Activated B cell treated with CpG ODN at 0.5 μM for 24 hours (primary cell): ENCODE results near the gene FGFR3. TPM values are rescaled to one million over a fixed set of nuclear protein-coding genes. Genes with fewer than 3 reads are reported as not detected.

Experiments used
- ATAC-seq: fragments of 200-7000 bp; cut with Tn5 transposase; one replicate; pipeline ENCODE4 v1.10.0; 2021; ENCODE audit warnings: low read depth, mild to moderate bottlenecking, moderate library complexity
- CTCF ChIA-PET: fragments of 350-600 bp; sonication (Branson Sonifier 250); formaldehyde crosslinking; loops from one replicate; lab custom pipeline; 2021; ENCODE audit warnings: antibody characterized with exemption; lab: Charles Lee
- POLR2A ChIA-PET: fragments of 350-600 bp; sonication (Branson Sonifier 250); formaldehyde crosslinking; loops from one replicate; lab custom pipeline; 2021; ENCODE audit warnings: antibody characterized with exemption; lab: Charles Lee
- DNase-seq: peaks from one replicate; pipeline ENCODE4 v3.0.0; 2022
- H3K27ac Mint-ChIP-seq: one replicate; pipeline ENCODE4 v1.8.0; 2020; ENCODE audit warnings: mixed read lengths
- H3K27me3 Mint-ChIP-seq: one replicate; pipeline ENCODE4 v1.8.0; 2021; ENCODE audit warnings: mixed read lengths
- H3K36me3 Mint-ChIP-seq: one replicate; pipeline ENCODE4 v1.8.0; 2021; ENCODE audit warnings: low read depth, mixed read lengths
- H3K4me1 Mint-ChIP-seq: one replicate; pipeline ENCODE4 v1.8.0; 2021; ENCODE audit warnings: mixed read lengths
- H3K4me3 Mint-ChIP-seq: one replicate; pipeline ENCODE4 v1.8.0; 2020; ENCODE audit warnings: mild to moderate bottlenecking, mixed read lengths
- H3K9me3 Mint-ChIP-seq: one replicate; pipeline ENCODE4 v1.8.0; 2020; ENCODE audit warnings: mixed read lengths
- CTCF ChIP-seq: fragments of 200-600 bp; IDR thresholded peaks from one replicate; pipeline ENCODE4 v1.8.0; 2022; ENCODE audit warnings: antibody characterized with exemption, mild to moderate bottlenecking
- intact Hi-C: fragments of 100-400 bp; cut with micrococcal nuclease; formaldehyde crosslinking; loops from one replicate; pipeline ENCODE4 v1.15.1; 2024
- total RNA-seq: library from RNA; stranded (reverse); gene quantifications from 2 replicates; pipeline ENCODE4 v1.2.3, GENCODE V29; 2022

Gene FGFR3
- total RNA-seq, 1 donor from 2014 or later = 0.40 TPM

GRCh38 chr4:1749370-1749769, 43.7 kb upstream of the FGFR3 start:
- no peak for DNase-seq
- H3K4me3 Mint-ChIP-seq = no peak overlapping the region
- CTCF ChIA-PET = no interaction called here

GRCh38 chr4:1749826-1750225, 43.3 kb upstream of the FGFR3 start:
- no peaks in the 10 kb centered on the region for H3K9me3 Mint-ChIP-seq
- no peaks in the 10 kb centered on the region for H3K27me3 Mint-ChIP-seq
- H3K4me3 Mint-ChIP-seq = no peak overlapping the region
- intact Hi-C loops = no loop called here
- ChIA-PET CTCF (no interaction called here), POLR2A (no interaction called here)
- no peak overlapping the region for H3K27ac Mint-ChIP-seq
- no peak for TF ChIP-seq CTCF
- H3K36me3 Mint-ChIP-seq = peaks cover 2% of the 10 kb centered on the region
- ATAC-seq = no peak
- no peak for DNase-seq
- H3K4me1 Mint-ChIP-seq = peaks cover 4% of the 10 kb centered on the region

More at GRCh38 chr4:1749370-1749769, 43.7 kb upstream of the FGFR3 start:
- Mint-ChIP-seq H3K9me3 (no peaks in the 10 kb centered on the region), H3K27ac (no peak overlapping the region), H3K4me1 (peaks cover 4% of the 10 kb centered on the region), H3K36me3 (peaks cover 5% of the 10 kb centered on the region), H3K27me3 (no peaks in the 10 kb centered on the region)
- TF ChIP-seq CTCF = no peak
- no peak for ATAC-seq
- POLR2A ChIA-PET = no interaction called here
- intact Hi-C loops = no loop called here

- H3K27me3 Mint-ChIP-seq = no peaks in the 10 kb centered on the region
- no peaks in the 10 kb centered on the region for H3K9me3 Mint-ChIP-seq
- DNase-seq = no peak
- no peak for ATAC-seq
- H3K4me1 Mint-ChIP-seq = peaks cover 4% of the 10 kb centered on the region
- CTCF ChIA-PET = no interaction called here
- intact Hi-C loops = no loop called here
- H3K36me3 Mint-ChIP-seq = no peaks in the 10 kb centered on the region
- POLR2A ChIA-PET = no interaction called here
- no peak for TF ChIP-seq CTCF
- no peak overlapping the region for H3K27ac Mint-ChIP-seq
- no peak overlapping the region for H3K4me3 Mint-ChIP-seq
Observed at GRCh38 chr4:1750381-1751154, 42.5 kb upstream of the FGFR3 start.

GRCh38 chr4:1751155-1751918, 41.8 kb upstream of the FGFR3 start:
- Mint-ChIP-seq H3K27me3 (no peaks in the 10 kb centered on the region), H3K27ac (no peak overlapping the region), H3K36me3 (no peaks in the 10 kb centered on the region), H3K4me3 (no peak overlapping the region), H3K4me1 (peaks cover 4% of the 10 kb centered on the region), H3K9me3 (no peaks in the 10 kb centered on the region)
- TF ChIP-seq CTCF = no peak
- no peak for DNase-seq
- ATAC-seq = no peak
- intact Hi-C loops = no loop called here
- ChIA-PET CTCF (interaction anchor here (1.1 kb wide), 1 partner anchor 61 kb away, joined by 5 read pairs; no protein-coding TSS in a partner anchor), POLR2A (no interaction called here)

- ChIA-PET CTCF (interaction anchor here (1.1 kb wide), 1 partner anchor 60 kb away, joined by 5 read pairs; no protein-coding TSS in a partner anchor), POLR2A (no interaction called here)
- intact Hi-C loops = no loop called here
- Mint-ChIP-seq H3K27me3 (no peaks in the 10 kb centered on the region), H3K9me3 (no peaks in the 10 kb centered on the region), H3K27ac (no peak overlapping the region), H3K36me3 (no peaks in the 10 kb centered on the region), H3K4me1 (peaks cover 4% of the 10 kb centered on the region), H3K4me3 (no peak overlapping the region)
- TF ChIP-seq CTCF = no peak
- no peak for ATAC-seq
- no peak for DNase-seq
Observed at GRCh38 chr4:1751919-1752283, 41.2 kb upstream of the FGFR3 start.
